Activated CD4-positive, alpha-beta memory T cell treated with anti-CD3 and anti-CD28 coated beads for 36 hours (primary cell): ENCODE measurements around the gene STPG3. TPM values are rescaled to one million over a fixed set of nuclear protein-coding genes. Genes with fewer than 3 reads are reported as not detected.

Experiments used
- CTCF ChIA-PET: fragments of 350-600 bp; sonication (Branson Sonifier 250); formaldehyde crosslinking; loops from one replicate; lab custom pipeline; 2021; ENCODE audit warnings: antibody characterized with exemption, inconsistent platforms; lab: Charles Lee
- POLR2A ChIA-PET: fragments of 350-600 bp; sonication (Branson Sonifier 250); formaldehyde crosslinking; loops from one replicate; lab custom pipeline; 2021; ENCODE audit warnings: antibody characterized with exemption; lab: Charles Lee
- DNase-seq: peaks from one replicate; pipeline ENCODE4 v3.0.0-alpha.2; 2020
- H3K27ac Mint-ChIP-seq: one replicate; pipeline ENCODE4 v1.8.0; 2021; ENCODE audit warnings: mixed read lengths
- H3K27me3 Mint-ChIP-seq: one replicate; pipeline ENCODE4 v1.8.0; 2021; ENCODE audit warnings: mixed read lengths
- H3K36me3 Mint-ChIP-seq: one replicate; pipeline ENCODE4 v1.8.0; 2021; ENCODE audit warnings: mixed read lengths
- H3K4me1 Mint-ChIP-seq: one replicate; pipeline ENCODE4 v1.8.0; 2021; ENCODE audit warnings: low read depth, mixed read lengths
- H3K4me3 Mint-ChIP-seq: one replicate; pipeline ENCODE4 v1.8.0; 2021; ENCODE audit warnings: mild to moderate bottlenecking, mixed read lengths
- H3K9me3 Mint-ChIP-seq: one replicate; pipeline ENCODE4 v1.8.0; 2021; ENCODE audit warnings: mixed read lengths
- intact Hi-C: fragments of 100-400 bp; cut with micrococcal nuclease; formaldehyde crosslinking; loops from one replicate; pipeline ENCODE4 v1.15.1; 2023
- total RNA-seq, 2 experiments: library from RNA; stranded (reverse); gene quantifications; one replicate each; pipeline ENCODE4 v1.2.3, GENCODE V29; 2021

The STPG3 gene
- total RNA-seq, 2 experiments from 2014 or later, result not detected

- no peak for DNase-seq
- Mint-ChIP-seq H3K4me1 (peaks cover 11% of the 10 kb centered on the region), H3K27ac (no peak overlapping the region), H3K36me3 (no peaks in the 10 kb centered on the region), H3K9me3 (no peaks in the 10 kb centered on the region), H3K27me3 (peaks cover 40% of the 10 kb centered on the region), H3K4me3 (no peak overlapping the region)
- intact Hi-C loops, result loop anchor here (10.0 kb wide), 1 partner anchor 237 kb away; no protein-coding TSS in a partner anchor
- POLR2A ChIA-PET, result no interaction called here
- CTCF ChIA-PET, result no interaction called here
These were observed 46.9 kb downstream of the STPG3 start for GRCh38 chr9:137297966-137298365.

- no peak overlapping the region for H3K4me3 Mint-ChIP-seq
- ChIA-PET POLR2A (no interaction called here), CTCF (interaction anchor here (0.7 kb wide), 1 partner anchor 263 kb away, joined by 3 read pairs; no protein-coding TSS in a partner anchor)
- DNase-seq, result no peak
- intact Hi-C loops, result loop anchor here (10.0 kb wide), 1 partner anchor 236 kb away; no protein-coding TSS in a partner anchor
- no peaks in the 10 kb centered on the region for H3K36me3 Mint-ChIP-seq
- H3K27me3 Mint-ChIP-seq, result peaks cover 36% of the 10 kb centered on the region
- peaks cover 11% of the 10 kb centered on the region for H3K4me1 Mint-ChIP-seq
- no peaks in the 10 kb centered on the region for H3K9me3 Mint-ChIP-seq
- no peak overlapping the region for H3K27ac Mint-ChIP-seq
These were observed 47.5 kb downstream of the STPG3 start for GRCh38 chr9:137298401-137299202.

GRCh38 chr9:137299203-137299565 lies 48.1 kb downstream of the STPG3 start:
- CTCF ChIA-PET, result interaction anchor here (0.7 kb wide), 1 partner anchor 264 kb away, joined by 3 read pairs; no protein-coding TSS in a partner anchor
- POLR2A ChIA-PET, result no interaction called here
- no peak for DNase-seq
- Mint-ChIP-seq H3K4me3 (no peak overlapping the region), H3K36me3 (no peaks in the 10 kb centered on the region), H3K27me3 (peaks cover 32% of the 10 kb centered on the region), H3K4me1 (peaks cover 11% of the 10 kb centered on the region), H3K9me3 (no peaks in the 10 kb centered on the region), H3K27ac (no peak overlapping the region)
- intact Hi-C loops, result loop anchor here (10.0 kb wide), 1 partner anchor 236 kb away; no protein-coding TSS in a partner anchor

- H3K36me3 Mint-ChIP-seq, result no peaks in the 10 kb centered on the region
- intact Hi-C loops, result loop anchor here (10.0 kb wide), 1 partner anchor 235 kb away; no protein-coding TSS in a partner anchor
- peaks cover 9% of the 10 kb centered on the region for H3K4me1 Mint-ChIP-seq
- H3K27me3 Mint-ChIP-seq, result peaks cover 27% of the 10 kb centered on the region
- CTCF ChIA-PET, result no interaction called here
- no peak overlapping the region for H3K27ac Mint-ChIP-seq
- POLR2A ChIA-PET, result no interaction called here
- DNase-seq, result no peak
- no peaks in the 10 kb centered on the region for H3K9me3 Mint-ChIP-seq
- H3K4me3 Mint-ChIP-seq, result no peak overlapping the region
These were observed 48.9 kb downstream of the STPG3 start for GRCh38 chr9:137299938-137300337.

- H3K9me3 Mint-ChIP-seq, result no peaks in the 10 kb centered on the region
- POLR2A ChIA-PET, result no interaction called here
- intact Hi-C loops, result no loop called here
These were observed 49.5 kb downstream of the STPG3 start for GRCh38 chr9:137300567-137301080.

GRCh38 chr9:137301081-137301947 lies 50.2 kb downstream of the STPG3 start:
- H3K9me3 Mint-ChIP-seq, result no peaks in the 10 kb centered on the region
- peaks cover 14% of the 10 kb centered on the region for H3K4me1 Mint-ChIP-seq
- DNase-seq, result peak; percentile 35
- POLR2A ChIA-PET, result interaction anchor here (1.0 to 1.5 kb wide), 4 partner anchors 18 to 122 kb away, joined by 3 to 5 read pairs (median 4); partner anchors contain the start of genes EXD3, NOXA1 and TPRN
- H3K4me3 Mint-ChIP-seq, result peak overlapping the region; percentile 68
- intact Hi-C loops, result no loop called here
- peaks cover 26% of the 10 kb centered on the region for H3K27me3 Mint-ChIP-seq
- no peak overlapping the region for H3K27ac Mint-ChIP-seq
- CTCF ChIA-PET, result interaction anchor here (0.6 to 2.2 kb wide), 25 partner anchors 7 to 264 kb away, joined by 3 to 9 read pairs (median 4); partner anchors contain the start of genes EXD3, MRPL41, NOXA1 and NSMF
- H3K36me3 Mint-ChIP-seq, result no peaks in the 10 kb centered on the region

More at GRCh38 chr9:137300567-137301080, 49.5 kb downstream of the STPG3 start:
- Mint-ChIP-seq H3K36me3 (no peaks in the 10 kb centered on the region), H3K4me1 (peaks cover 13% of the 10 kb centered on the region), H3K4me3 (peak overlapping the region; percentile 68), H3K27me3 (peaks cover 27% of the 10 kb centered on the region), H3K27ac (no peak overlapping the region)
- DNase-seq, result no peak
- CTCF ChIA-PET, result no interaction called here

- Mint-ChIP-seq H3K36me3 (no peaks in the 10 kb centered on the region), H3K4me3 (peak within 1 kb of the TSS; percentile 68), H3K27ac (no peak within 1 kb of the TSS), H3K4me1 (peaks cover 12% of the 10 kb centered on the region), H3K9me3 (no peaks in the 10 kb centered on the region), H3K27me3 (peaks cover 20% of the 10 kb centered on the region)
- ChIA-PET CTCF (interaction anchor here (0.6 to 2.2 kb wide), 29 partner anchors 8 to 263 kb away, joined by 3 to 9 read pairs (median 4); partner anchors contain the start of genes EXD3, MRPL41, NOXA1 and NSMF), POLR2A (interaction anchor here (0.5 to 1.5 kb wide), 5 partner anchors 17 to 232 kb away, joined by 3 to 5 read pairs (median 4); partner anchors contain the start of genes EXD3, NOXA1, SAPCD2 and TPRN)
- DNase-seq, result peak; percentile 92
- intact Hi-C loops, result loop anchor here (2.0 kb wide), 1 partner anchor 105 kb away; no protein-coding TSS in a partner anchor
These were observed 51.0 kb downstream of the STPG3 start, which contains the start of gene NRARP for GRCh38 chr9:137302118-137302448. Gene NRARP (minus strand): TSS chr9:137302271. CDS start chr9:137301928, 343 bp downstream.

GRCh38 chr9:137302449-137303150 lies 51.5 kb downstream of the STPG3 start:
- H3K27me3 Mint-ChIP-seq, result peaks cover 17% of the 10 kb centered on the region
- no peak overlapping the region for H3K27ac Mint-ChIP-seq
- intact Hi-C loops, result loop anchor here (2.0 kb wide), 1 partner anchor 104 kb away; no protein-coding TSS in a partner anchor
- H3K9me3 Mint-ChIP-seq, result no peaks in the 10 kb centered on the region
- peaks cover 12% of the 10 kb centered on the region for H3K4me1 Mint-ChIP-seq
- DNase-seq, result no peak
- H3K4me3 Mint-ChIP-seq, result no peak overlapping the region
- CTCF ChIA-PET, result interaction anchor here (0.7 to 2.2 kb wide), 25 partner anchors 8 to 256 kb away, joined by 3 to 9 read pairs (median 4); partner anchors contain the start of genes EXD3, MRPL41, NOXA1 and NSMF
- no peaks in the 10 kb centered on the region for H3K36me3 Mint-ChIP-seq
- POLR2A ChIA-PET, result interaction anchor here (0.5 to 1.5 kb wide), 5 partner anchors 17 to 232 kb away, joined by 3 to 5 read pairs (median 4); partner anchors contain the start of genes EXD3, NOXA1, SAPCD2 and TPRN

Other genes with a start within 250 kb of the STPG3 start
- 10 to 100 TPM; 22.1 to 22.9 TPM for gene ABCA2, start 223.0 kb upstream of the STPG3 start, total RNA-seq
- 1 to 10 TPM in 1 of 2 experiments, under 1 TPM in 1; 0.85 to 1.3 TPM for gene FUT7, start 219.2 kb upstream of the STPG3 start, total RNA-seq
- 10 to 100 TPM; 36.0 to 42.6 TPM for gene NPDC1, start 205.1 kb upstream of the STPG3 start, total RNA-seq
- not detected for gene ENTPD2, start 197.2 kb upstream of the STPG3 start, total RNA-seq
- gene SAPCD2, start 180.7 kb upstream of the STPG3 start, total RNA-seq, result 1 to 10 TPM; 6.4 to 6.6 TPM
- gene UAP1L1, start 173.8 kb upstream of the STPG3 start, total RNA-seq, result 1 to 10 TPM; 6.7 to 7.7 TPM
- 10 to 100 TPM; 32.9 to 33.1 TPM for gene MAN1B1, start 164.3 kb upstream of the STPG3 start, total RNA-seq
- 100 to 1,000 TPM; 195 to 208 TPM for gene DPP7, start 136.6 kb upstream of the STPG3 start, total RNA-seq
- not detected for gene GRIN1, start 112.1 kb upstream of the STPG3 start, total RNA-seq
- gene LRRC26, start 81.2 kb upstream of the STPG3 start, total RNA-seq, result not detected
- gene TMEM210, start 79.2 kb upstream of the STPG3 start, total RNA-seq, result not detected
- 10 to 100 TPM; 36.3 to 36.9 TPM for gene ANAPC2, start 62.7 kb upstream of the STPG3 start, total RNA-seq
- gene SSNA1, start 62.6 kb upstream of the STPG3 start, total RNA-seq, result 10 to 100 TPM; 58.9 to 62.1 TPM
- 1 to 10 TPM; 6.1 to 6.7 TPM for gene TPRN, start 50.5 kb upstream of the STPG3 start, total RNA-seq
- 10 to 100 TPM; 30.0 to 31.1 TPM for gene TMEM203, start 45.6 kb upstream of the STPG3 start, total RNA-seq
- 10 to 100 TPM; 29.4 to 31.3 TPM for gene NDOR1, start 45.6 kb upstream of the STPG3 start, total RNA-seq
- gene RNF208, start 29.0 kb upstream of the STPG3 start, total RNA-seq, result 1 to 10 TPM; 3.4 to 4.4 TPM
- gene CYSRT1, start 26.1 kb upstream of the STPG3 start, total RNA-seq, result under 1 TPM; 0.21 to 0.70 TPM
- gene RNF224, start 23.8 kb upstream of the STPG3 start, total RNA-seq, result not detected
- not detected for gene SLC34A3, start 20.4 kb upstream of the STPG3 start, total RNA-seq
- gene TUBB4B, start 10.0 kb upstream of the STPG3 start, total RNA-seq, result 100 to 1,000 TPM; 320 to 325 TPM
- gene NELFB, start 4.0 kb downstream of the STPG3 start, total RNA-seq, result 10 to 100 TPM; 57.2 to 57.9 TPM
- gene TOR4A, start 26.4 kb downstream of the STPG3 start, total RNA-seq, result 1 to 10 TPM; 6.6 to 6.8 TPM
- gene NRARP, start 51.0 kb downstream of the STPG3 start, total RNA-seq, result 1 to 10 TPM in 1 of 2 experiments, under 1 TPM in 1; 0.82 to 1.1 TPM
- gene EXD3, start 171.9 kb downstream of the STPG3 start, total RNA-seq, result 10 to 100 TPM; 13.5 to 13.6 TPM
- 1 to 10 TPM; 1.1 TPM for gene NOXA1, start 172.1 kb downstream of the STPG3 start, total RNA-seq
- gene ENTPD8, start 190.1 kb downstream of the STPG3 start, total RNA-seq, result not detected
- 10 to 100 TPM; 29.9 to 31.6 TPM for gene NSMF, start 208.0 kb downstream of the STPG3 start, total RNA-seq